ENCODE measurements around the gene RHBDD3.
"Not testable (repeated sequence)": the region's sequence is repeated elsewhere in the genome, so short reads cannot be mapped to it uniquely, and the experiment has no call there.

The RHBDD3 gene

GRCh38 chr22:29245626-29246385 is 22.0 kb downstream of the RHBDD3 start:
- DNase-seq, result peak; percentile 81

- DNase-seq, result no peak
Observed at GRCh38 chr22:29244785-29245625, 22.8 kb downstream of the RHBDD3 start.

- DNase-seq, result no peak
Observed at GRCh38 chr22:29243874-29244446, 23.8 kb downstream of the RHBDD3 start.

GRCh38 chr22:29240481-29240880 is 27.3 kb downstream of the RHBDD3 start:
- peak; percentile 88 for DNase-seq

GRCh38 chr22:29233277-29233877 is 34.4 kb downstream of the RHBDD3 start:
- DNase-seq, result no peak

GRCh38 chr22:29231971-29232959 is 35.5 kb downstream of the RHBDD3 start:
- no peak for DNase-seq

- no peak for DNase-seq
Observed at GRCh38 chr22:29230972-29231875, 36.6 kb downstream of the RHBDD3 start.

GRCh38 chr22:29226351-29226981 is 41.3 kb downstream of the RHBDD3 start:
- no peak for DNase-seq

- no peak for DNase-seq
Observed at GRCh38 chr22:29225422-29226090, 42.2 kb downstream of the RHBDD3 start.

- no peak for DNase-seq
Observed at GRCh38 chr22:29224859-29225410, 42.8 kb downstream of the RHBDD3 start.

- DNase-seq, result no peak
Observed at GRCh38 chr22:29224121-29224858, 43.5 kb downstream of the RHBDD3 start.

GRCh38 chr22:29219881-29220670 is 47.7 kb downstream of the RHBDD3 start:
- DNase-seq, result no peak

GRCh38 chr22:29219409-29219782 is 48.4 kb downstream of the RHBDD3 start:
- DNase-seq, result not testable (repeated sequence)

GRCh38 chr22:29218758-29219408 is 48.9 kb downstream of the RHBDD3 start:
- no peak for DNase-seq

- DNase-seq, result no peak
Observed at GRCh38 chr22:29217827-29218757, 49.7 kb downstream of the RHBDD3 start.

Measured in NCI-H2171 (cell line).